ENCODE measurements around the gene BCAS3.

GRCh38 chr17:61167075-61167474 lies 489.4 kb downstream of the BCAS3 start:
- TF ChIP-seq CTCF (IDR thresholded peaks at IDR 0.05): no peak
- no peak for TF ChIP-seq POLR2A (IDR thresholded peaks at IDR 0.05)
- TF ChIP-seq EP300 (IDR thresholded peaks at IDR 0.05; ENCODE audit: low read depth): no peak
- TF ChIP-seq POLR2AphosphoS5 (IDR thresholded peaks at IDR 0.05): no peak

All from transverse colon (tissue), 4 donors.